Effector memory CD8-positive, alpha-beta T cell (primary cell): Measurements from ENCODE around the gene GLT6D1.
A peak's percentile ranks its signal among the peaks of the same experiment; 100 is the strongest.
"Not testable (repeated sequence)": the region's sequence is repeated elsewhere in the genome, so short reads cannot be mapped to it uniquely, and the experiment has no call there.

ENCODE experiments used
- ATAC-seq: fragments of 150-1000 bp; cut with Tn5 transposase; replicated peaks from 2 replicates; pipeline ENCODE4 v1.10.0; 2021; ENCODE audit warnings: mild to moderate bottlenecking, moderate library complexity
- DNase-seq, 3 experiments: peaks; one replicate each; pipeline ENCODE4 v3.0.0; 2021
- H3K27ac Mint-ChIP-seq, 2 donors: one replicate each; pipeline ENCODE4 v1.8.0; 2022; ENCODE audit warnings: mild to moderate bottlenecking in 2 of 2, mixed read lengths in 2 of 2, moderate library complexity in 2 of 2
- H3K27me3 Mint-ChIP-seq, 2 donors: one replicate each; pipeline ENCODE4 v1.8.0; 2022; ENCODE audit warnings: mixed read lengths in 2 of 2
- H3K36me3 Mint-ChIP-seq: one replicate; pipeline ENCODE4 v1.8.0; 2022; ENCODE audit warnings: mild to moderate bottlenecking, moderate library complexity, mixed read lengths; ENCODE audit not compliant: insufficient read depth
- H3K4me1 Mint-ChIP-seq, 2 donors: one replicate each; pipeline ENCODE4 v1.8.0; 2022; ENCODE audit warnings: low read depth in 2 of 2, mixed read lengths in 2 of 2
- H3K4me3 Mint-ChIP-seq, 2 donors: one replicate each; pipeline ENCODE4 v1.8.0; 2022; ENCODE audit warnings: mild to moderate bottlenecking in 2 of 2, mixed read lengths in 2 of 2, moderate library complexity in 2 of 2
- H3K9me3 Mint-ChIP-seq, 2 donors: one replicate each; pipeline ENCODE4 v1.8.0; 2022; ENCODE audit warnings: mixed read lengths in 2 of 2

GLT6D1 gene

DNA sequence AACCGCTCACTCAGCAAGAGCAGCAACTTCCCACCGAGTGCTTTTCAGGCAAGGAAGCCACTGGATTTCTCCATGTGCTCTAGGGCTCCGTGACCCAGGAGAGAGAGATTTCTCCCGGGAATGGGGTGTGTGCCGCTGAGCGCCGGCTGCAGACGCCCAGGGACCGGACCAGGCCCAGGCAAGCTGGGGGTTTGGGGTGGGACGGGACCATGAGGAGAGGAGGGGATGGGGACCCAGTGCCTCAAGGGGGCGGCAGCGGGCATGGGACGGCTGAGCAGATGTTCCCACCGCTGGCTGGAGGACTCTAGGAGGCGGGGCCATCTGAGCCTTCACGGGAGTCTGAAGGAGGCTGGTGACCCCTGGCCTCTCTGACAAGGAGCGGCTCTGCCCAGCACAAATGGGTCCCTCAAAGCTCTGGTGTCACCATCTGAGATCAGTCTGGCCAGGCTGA lies 32.3 kb upstream of the GLT6D1 start:
- DNase-seq (no peak), ATAC-seq (no peak)
- Mint-ChIP-seq H3K27me3 (peaks cover 0 to 19% of the 10 kb centered on the region in 2 donors), H3K27ac (peak overlapping the region in 1 of 2 donors; percentile 2), H3K36me3 (peaks cover 4% of the 10 kb centered on the region), H3K4me1 (no peaks in the 10 kb centered on the region), H3K4me3 (no peak overlapping the region), H3K9me3 (no peaks in the 10 kb centered on the region)

DNA sequence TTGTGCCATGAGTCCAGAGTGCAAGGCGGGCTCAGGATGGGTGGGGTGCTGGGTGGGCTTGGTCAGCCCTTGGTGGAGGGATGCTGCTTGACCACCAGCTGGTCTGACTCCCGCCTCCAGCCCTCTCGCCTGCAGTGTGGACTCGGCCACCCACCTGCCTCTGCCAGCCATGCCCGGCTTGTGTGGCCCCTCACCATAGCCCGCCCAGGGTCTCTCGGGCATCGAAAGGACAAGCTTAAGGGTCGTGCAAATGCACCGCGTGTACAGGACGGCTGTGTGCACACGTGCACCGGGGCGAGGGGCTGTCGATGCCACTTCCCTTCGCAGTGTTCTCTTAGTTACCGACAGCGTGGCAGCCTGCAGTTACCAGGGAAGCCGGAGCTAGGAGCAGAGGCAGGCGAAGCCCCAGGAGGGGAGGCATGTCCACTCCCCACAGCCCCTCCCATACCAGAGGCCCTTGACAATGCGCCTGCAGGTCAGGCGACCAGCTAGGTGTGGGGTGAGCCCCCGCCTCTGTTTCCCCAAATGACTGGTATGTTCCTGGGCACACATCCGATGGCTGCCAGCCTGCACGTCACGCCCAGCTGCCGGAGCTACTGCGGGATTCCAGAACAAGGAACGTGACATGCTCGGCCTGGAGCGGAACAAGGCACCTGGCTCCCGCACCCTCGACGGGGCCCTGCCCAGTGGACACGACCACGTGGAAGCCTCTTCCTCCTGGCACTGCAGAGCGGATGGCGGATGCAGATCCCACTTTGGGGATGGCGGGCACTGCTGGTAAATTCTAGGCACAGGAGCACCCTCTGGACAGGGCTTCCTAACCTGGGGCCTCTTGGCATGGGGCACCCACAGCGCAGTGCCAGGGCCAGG lies 31.6 kb upstream of the GLT6D1 start:
- Mint-ChIP-seq H3K27ac (no peak overlapping the region), H3K27me3 (peaks cover 0 to 25% of the 10 kb centered on the region in 2 donors), H3K36me3 (peaks cover 4% of the 10 kb centered on the region), H3K9me3 (no peaks in the 10 kb centered on the region), H3K4me1 (no peaks in the 10 kb centered on the region), H3K4me3 (no peak overlapping the region)
- no peak for DNase-seq
- no peak for ATAC-seq

DNA sequence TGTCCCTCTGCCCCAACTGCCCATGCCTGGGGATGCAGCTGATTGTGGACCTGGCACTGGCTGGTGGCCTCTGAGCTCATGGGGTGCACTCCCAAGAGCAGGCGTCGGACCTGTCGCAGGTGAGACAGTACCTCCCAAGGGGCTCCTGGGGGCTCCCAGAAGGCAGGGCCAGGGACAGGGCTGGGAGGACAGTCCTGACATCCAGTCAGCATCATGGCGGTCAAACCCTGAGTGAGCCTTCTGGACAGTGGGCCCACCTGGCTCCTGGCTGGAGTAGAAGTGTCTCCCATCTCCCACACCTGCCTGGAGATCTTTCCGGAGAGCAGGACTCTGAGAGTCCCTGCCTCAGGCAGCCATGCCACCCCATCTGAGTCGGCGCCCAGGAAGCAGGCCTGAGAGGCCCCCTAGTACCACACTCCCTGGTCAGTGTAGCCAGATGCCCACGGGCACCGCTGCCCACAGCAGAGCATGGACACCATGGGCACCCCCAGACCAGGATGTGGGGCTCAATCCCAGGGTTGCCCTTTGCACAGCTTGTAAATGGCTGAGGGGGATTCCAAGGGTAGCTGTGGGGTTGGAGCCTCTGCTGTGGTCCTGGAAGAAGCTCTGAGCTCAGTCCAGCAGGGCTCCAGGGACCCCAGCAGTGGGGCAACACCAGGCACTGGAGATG lies 30.4 kb upstream of the GLT6D1 start:
- Mint-ChIP-seq H3K9me3 (no peaks in the 10 kb centered on the region), H3K36me3 (peaks cover 4% of the 10 kb centered on the region), H3K4me3 (no peak overlapping the region), H3K27me3 (peaks cover 6 to 33% of the 10 kb centered on the region in 2 donors), H3K27ac (no peak overlapping the region), H3K4me1 (no peaks in the 10 kb centered on the region)
- no peak for ATAC-seq
- DNase-seq, result no peak

DNA sequence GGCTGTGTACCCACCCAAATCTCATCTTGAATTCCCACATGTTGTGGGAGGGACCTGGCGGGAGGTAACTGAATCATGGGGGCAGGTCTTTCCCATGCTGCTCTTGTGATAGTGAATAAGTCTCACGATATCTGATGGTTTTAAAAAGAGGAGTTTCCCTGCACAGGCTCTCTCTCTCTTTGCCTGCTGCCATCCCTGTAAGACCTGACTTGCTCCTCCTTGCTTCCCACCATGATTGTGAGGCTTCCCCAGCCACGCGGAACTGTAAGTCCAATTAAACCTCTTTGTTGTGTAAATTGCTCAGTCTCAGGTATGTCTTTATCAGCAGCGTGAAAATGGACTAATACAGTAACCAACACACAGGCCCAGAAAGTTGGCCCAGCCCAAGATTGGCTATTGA lies 29.7 kb upstream of the GLT6D1 start:
- H3K4me3 Mint-ChIP-seq, H3K27ac Mint-ChIP-seq, H3K9me3 Mint-ChIP-seq, DNase-seq, H3K36me3 Mint-ChIP-seq, ATAC-seq, H3K4me1 Mint-ChIP-seq: not testable (repeated sequence)
- H3K27me3 Mint-ChIP-seq, result peaks cover 10 to 33% of the 10 kb centered on the region in 2 donors

DNA sequence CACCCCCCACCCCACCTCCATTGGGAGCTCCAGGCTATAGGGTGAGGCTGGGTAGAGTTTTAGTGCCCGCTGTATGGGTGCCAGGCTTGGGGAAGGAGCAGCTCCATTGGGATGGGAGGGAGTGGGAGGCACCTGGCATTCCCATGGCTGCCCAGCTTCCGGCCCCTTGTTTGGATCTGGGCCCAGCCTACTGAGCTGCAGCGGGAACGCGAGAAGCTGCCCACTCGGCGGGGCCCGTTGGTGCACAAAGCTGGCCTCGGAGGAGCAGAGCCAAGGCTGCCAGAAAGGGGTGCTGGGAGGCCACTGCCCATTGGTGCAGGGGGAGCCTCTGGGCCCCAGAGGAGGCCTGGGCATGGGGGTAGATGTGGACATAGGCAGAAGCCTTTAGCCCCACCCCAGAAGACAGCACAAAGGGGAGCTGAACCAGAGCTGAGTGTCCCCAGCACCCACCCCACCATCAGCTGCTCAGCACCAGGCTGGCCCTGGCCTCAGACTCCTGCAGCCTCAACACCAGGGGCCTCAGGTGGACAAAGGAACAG lies 28.2 kb upstream of the GLT6D1 start:
- H3K4me3 Mint-ChIP-seq, result no peak overlapping the region
- H3K36me3 Mint-ChIP-seq, result no peaks in the 10 kb centered on the region
- no peaks in the 10 kb centered on the region for H3K4me1 Mint-ChIP-seq
- no peak for ATAC-seq
- no peak overlapping the region for H3K27ac Mint-ChIP-seq
- DNase-seq, result no peak
- H3K27me3 Mint-ChIP-seq, result peaks cover 13 to 33% of the 10 kb centered on the region in 2 donors
- no peaks in the 10 kb centered on the region for H3K9me3 Mint-ChIP-seq

DNA sequence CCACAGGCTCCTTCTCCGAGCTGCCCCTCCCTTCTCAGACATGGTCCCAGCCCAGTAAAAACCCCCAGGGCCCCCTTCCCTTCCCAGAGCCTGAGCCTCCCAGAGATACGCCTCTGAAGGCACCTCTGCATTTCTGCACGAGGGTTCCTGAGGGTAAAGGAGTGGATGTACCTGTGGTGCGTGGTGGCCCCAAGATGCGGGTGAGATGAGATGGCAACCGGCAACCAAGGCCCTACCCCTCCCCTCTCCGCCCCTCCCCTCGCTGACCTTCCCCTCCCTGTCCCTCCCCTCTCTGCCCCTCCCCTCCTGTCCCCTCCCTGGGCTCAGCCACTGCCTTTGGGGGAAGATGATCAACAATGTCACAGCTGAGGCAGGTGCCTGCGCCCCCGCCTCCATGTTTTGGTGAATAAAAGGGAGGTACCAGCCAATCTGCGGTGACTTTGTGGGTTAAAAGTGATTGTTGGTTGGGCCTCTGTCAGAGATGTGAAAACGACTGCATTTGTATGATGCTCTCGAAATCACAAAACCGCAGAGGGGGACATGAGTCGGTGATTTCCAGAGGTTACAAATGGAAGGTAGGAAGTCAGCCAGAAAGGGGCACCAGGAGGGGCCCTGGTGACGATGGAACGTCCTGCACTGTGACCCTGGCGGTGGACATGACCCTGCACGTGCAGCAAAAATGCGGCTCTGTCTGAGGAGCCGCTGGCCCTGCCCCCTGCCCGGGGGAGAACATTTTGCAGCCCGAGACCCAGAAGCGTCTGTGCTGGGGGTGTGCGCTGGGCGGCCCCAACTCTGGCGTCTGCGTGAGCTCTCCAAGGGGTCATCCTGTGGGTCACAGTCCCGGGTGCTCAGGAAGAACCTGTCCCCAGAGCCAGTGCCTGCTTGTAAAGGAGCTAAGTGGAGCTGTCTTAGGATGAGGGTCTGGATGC lies 27.5 kb upstream of the GLT6D1 start:
- H3K4me3 Mint-ChIP-seq, result no peak overlapping the region
- DNase-seq (no peak), ATAC-seq (no peak)
- no peaks in the 10 kb centered on the region for H3K36me3 Mint-ChIP-seq
- H3K27me3 Mint-ChIP-seq, result peaks cover 13 to 30% of the 10 kb centered on the region in 2 donors
- no peaks in the 10 kb centered on the region for H3K9me3 Mint-ChIP-seq
- no peak overlapping the region for H3K27ac Mint-ChIP-seq
- no peaks in the 10 kb centered on the region for H3K4me1 Mint-ChIP-seq

DNA sequence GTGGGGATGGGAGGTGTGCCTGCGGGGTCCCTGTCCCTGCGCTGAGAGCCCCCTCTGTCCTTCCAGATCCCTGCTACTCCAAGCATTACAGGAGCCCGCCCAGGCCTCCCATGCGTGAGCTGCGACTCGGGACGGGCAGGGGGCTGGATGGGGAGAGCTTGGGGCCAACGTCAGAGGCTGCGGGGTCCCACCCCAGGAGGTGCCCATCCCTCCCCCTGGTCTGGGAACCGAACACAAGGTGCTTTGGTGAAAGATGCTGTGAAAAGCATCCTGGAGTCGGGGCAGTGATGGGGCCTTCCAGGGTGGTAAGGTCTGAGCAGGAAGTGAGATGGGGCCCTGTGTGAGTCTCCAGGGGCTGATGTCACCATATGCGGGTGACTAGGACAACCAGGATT lies 26.5 kb upstream of the GLT6D1 start:
- peaks cover 13 to 31% of the 10 kb centered on the region in 2 donors for H3K27me3 Mint-ChIP-seq
- DNase-seq (no peak), ATAC-seq (no peak)
- no peaks in the 10 kb centered on the region for H3K9me3 Mint-ChIP-seq
- H3K27ac Mint-ChIP-seq, result no peak overlapping the region
- no peak overlapping the region for H3K4me3 Mint-ChIP-seq
- H3K4me1 Mint-ChIP-seq, result no peaks in the 10 kb centered on the region
- no peaks in the 10 kb centered on the region for H3K36me3 Mint-ChIP-seq

DNA sequence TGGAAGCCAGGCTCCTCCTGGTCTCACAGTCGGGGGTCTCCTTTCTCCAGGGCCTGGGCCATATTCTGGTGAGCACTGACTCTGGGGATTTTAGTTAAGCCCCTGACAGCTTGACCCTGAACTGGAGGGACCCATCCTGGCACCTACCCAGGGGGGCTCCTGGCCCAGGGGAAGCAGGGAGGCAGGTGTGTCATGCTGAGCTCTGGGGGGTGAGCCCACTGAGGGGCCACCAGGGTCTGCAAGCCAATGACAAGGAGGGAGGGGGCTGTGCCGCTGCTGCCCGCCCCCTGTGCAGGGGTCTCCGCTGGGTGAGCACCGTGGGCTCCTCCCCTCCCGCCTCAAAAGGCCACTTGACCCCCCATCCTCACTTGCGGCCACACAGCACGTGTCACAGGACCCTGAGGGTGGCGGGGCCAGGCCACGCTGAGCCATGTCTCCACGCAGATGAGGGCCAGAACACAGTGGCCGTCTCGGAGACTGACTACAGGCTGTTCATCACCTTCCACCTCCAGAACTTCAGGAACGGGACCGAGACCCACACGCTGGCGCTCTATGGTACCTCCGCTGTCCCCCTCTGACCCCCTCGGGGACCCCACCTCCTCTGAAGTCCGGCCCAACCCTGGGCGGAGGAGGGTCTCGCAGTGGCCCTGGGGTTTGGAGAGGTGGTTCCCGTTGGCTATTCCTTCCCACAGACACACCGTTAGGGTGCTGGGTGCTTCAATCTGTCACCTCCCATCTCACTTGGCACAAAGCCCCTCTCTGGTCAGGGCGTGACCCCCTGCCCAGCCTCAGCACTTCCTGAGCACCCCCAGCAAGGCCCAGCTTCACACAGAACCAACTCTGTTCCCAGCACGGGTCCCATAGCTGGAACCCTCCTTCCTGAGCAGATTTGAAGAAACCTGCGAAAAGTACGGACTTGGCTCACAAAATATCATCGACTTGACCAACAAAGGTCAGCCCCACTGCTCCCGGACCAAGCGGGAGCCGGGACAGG lies 25.8 kb upstream of the GLT6D1 start:
- Mint-ChIP-seq H3K27me3 (peaks cover 13 to 31% of the 10 kb centered on the region in 2 donors), H3K36me3 (no peaks in the 10 kb centered on the region), H3K4me3 (no peak overlapping the region), H3K9me3 (no peaks in the 10 kb centered on the region), H3K4me1 (no peaks in the 10 kb centered on the region), H3K27ac (no peak overlapping the region)
- ATAC-seq, result no peak
- DNase-seq, result no peak

DNA sequence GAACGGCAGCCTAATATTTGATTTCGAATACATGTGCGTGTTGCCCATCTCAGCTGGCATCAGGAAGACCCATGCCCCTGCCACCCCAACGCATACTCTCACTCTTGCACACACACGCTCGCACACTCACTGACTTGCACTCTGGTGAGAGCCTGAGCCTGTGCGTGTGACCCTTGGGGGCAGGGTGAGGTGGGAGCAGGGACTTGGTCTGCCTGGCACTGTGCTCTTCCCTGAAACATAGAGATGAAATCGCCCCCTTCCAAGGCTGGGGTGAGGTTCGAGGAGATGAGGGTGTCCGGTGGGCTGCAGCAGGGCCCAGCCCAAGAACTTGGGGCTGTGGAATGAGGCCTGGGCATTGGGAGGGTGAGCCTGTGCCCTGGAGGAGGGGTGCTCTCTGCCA lies 24.9 kb upstream of the GLT6D1 start:
- no peak for DNase-seq
- H3K36me3 Mint-ChIP-seq, result no peaks in the 10 kb centered on the region
- H3K27me3 Mint-ChIP-seq, result peaks cover 13 to 31% of the 10 kb centered on the region in 2 donors

DNA sequence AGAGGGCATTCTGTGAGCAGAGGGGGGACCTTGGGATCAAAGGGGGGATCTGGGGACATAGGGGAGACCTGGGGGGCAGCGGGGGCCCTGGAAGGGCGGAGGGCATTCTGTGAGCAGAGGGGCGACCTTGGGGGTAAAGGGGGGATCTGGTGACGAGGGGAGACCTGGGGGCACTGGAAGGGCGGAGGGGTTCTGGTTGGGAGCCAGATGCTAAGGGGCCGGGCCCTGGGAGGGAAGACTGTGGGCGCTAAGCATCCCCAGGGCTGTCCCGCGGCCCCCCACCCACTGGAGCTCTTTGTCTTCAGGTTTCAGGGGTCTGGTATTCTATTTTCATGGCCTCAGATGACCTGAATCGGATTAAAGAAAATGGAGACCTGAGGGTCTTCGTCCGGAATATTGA lies 24.5 kb upstream of the GLT6D1 start:
- ATAC-seq, result no peak
- Mint-ChIP-seq H3K36me3 (no peaks in the 10 kb centered on the region), H3K27me3 (peaks cover 13 to 26% of the 10 kb centered on the region in 2 donors), H3K27ac (no peak overlapping the region), H3K4me1 (no peaks in the 10 kb centered on the region), H3K9me3 (no peaks in the 10 kb centered on the region), H3K4me3 (no peak overlapping the region)
- no peak for DNase-seq

More for the DNA sequence above, 24.9 kb upstream of the GLT6D1 start:
- Mint-ChIP-seq H3K4me1 (no peaks in the 10 kb centered on the region), H3K9me3 (no peaks in the 10 kb centered on the region), H3K27ac (no peak overlapping the region), H3K4me3 (no peak overlapping the region)
- ATAC-seq, result no peak

DNA sequence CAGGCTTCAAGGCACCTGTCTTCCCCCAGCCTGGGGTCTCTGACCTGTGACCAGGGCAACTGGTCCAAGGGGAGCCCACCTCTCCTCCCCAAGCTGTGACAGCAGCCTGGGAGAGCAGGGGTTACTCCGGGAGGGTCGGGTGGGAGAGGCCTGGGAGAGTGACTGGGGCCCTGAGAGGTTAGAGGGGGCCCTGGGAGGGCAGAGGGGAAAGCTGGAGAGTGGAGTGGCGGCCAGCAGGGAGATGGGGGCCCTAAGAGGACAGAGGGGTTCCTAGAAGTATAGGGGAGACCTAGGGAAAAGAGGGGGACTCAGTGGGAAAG lies 24.1 kb upstream of the GLT6D1 start:
- Mint-ChIP-seq H3K9me3 (no peaks in the 10 kb centered on the region), H3K4me1 (no peaks in the 10 kb centered on the region), H3K4me3 (no peak overlapping the region), H3K27me3 (peaks cover 13 to 22% of the 10 kb centered on the region in 2 donors), H3K27ac (no peak overlapping the region), H3K36me3 (no peaks in the 10 kb centered on the region)
- ATAC-seq (no peak), DNase-seq (no peak)

DNA sequence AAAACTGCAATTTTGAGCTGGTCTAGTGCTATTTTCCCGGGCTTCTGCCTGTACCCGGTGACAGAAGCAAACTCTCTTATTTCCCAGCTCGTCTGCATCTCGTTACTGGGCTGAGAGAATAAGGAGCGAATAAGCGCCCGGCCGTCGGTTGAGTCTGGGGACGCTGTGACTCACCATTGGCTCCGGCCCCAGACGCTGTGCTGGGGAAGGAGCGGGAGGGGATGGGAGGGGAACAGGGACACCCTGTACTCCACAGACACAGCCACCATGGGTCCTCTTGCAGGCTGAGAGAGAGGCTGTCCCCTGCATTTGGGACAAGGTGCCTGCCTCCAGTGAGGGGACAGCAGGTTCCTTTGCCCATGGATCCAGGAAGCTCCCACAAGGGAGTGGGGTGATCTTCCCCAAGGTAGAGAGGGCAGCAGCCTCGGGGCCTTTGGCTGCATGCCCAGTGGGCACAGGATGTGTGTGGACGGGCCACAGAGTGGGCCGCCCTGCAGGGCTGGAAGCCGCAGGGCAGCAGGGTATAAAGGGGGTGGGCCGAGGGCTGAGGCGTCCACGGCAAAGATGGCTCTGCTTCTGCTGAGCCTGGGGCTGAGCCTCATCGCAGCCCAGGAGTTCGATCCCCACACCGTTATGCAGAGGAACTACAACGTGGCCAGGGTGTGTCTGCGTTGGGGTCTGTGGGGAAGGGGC lies 23.6 kb upstream of the GLT6D1 start, which contains the start of gene LCN9:
LCN9 (plus strand) TSS at position 552 of the 693 bp plus-strand sequence; CDS start at position 565, 13 bp downstream.
- ATAC-seq, result no peak
- no peak within 1 kb of the TSS for H3K27ac Mint-ChIP-seq
- no peaks in the 10 kb centered on the region for H3K4me1 Mint-ChIP-seq
- no peaks in the 10 kb centered on the region for H3K9me3 Mint-ChIP-seq
- H3K36me3 Mint-ChIP-seq, result no peaks in the 10 kb centered on the region
- no peak within 1 kb of the TSS for H3K4me3 Mint-ChIP-seq
- no peak for DNase-seq
- H3K27me3 Mint-ChIP-seq, result peaks cover 13 to 25% of the 10 kb centered on the region in 2 donors
